Measurements from ENCODE around the gene ARHGAP45. TPM values are rescaled to one million over a fixed set of nuclear protein-coding genes. Genes with fewer than 3 reads are reported as not detected.
A peak's percentile ranks its signal among the peaks of the same experiment; 100 is the strongest.
"Not testable (repeated sequence)": the region's sequence is repeated elsewhere in the genome, so short reads cannot be mapped to it uniquely, and the experiment has no call there.

Gene ARHGAP45
- total RNA-seq, 4 donors from 2014 or later: 0.83 to 7.6 (median 3.4) TPM

- Histone ChIP-seq H3K9me3 (no peaks in the 10 kb centered on the region), H3K4me3 (peak overlapping the region; percentile 86 to 99 (median 90)), H3K27me3 (no peaks in the 10 kb centered on the region), H3K36me3 (no peaks in the 10 kb centered on the region), H3K4me1 (peaks cover 50 to 62% of the 10 kb centered on the region in 2 donors), H3K27ac (peak overlapping the region; percentile 89 to 94 (median 91))
- ATAC-seq (no peak), DNase-seq (no peak)
- in situ Hi-C loops (cut with MboI; ENCODE audit: low sequenced_read_pairs in 4 of 4): no loop called here
- no peak for TF ChIP-seq POLR2A (IDR thresholded peaks at IDR 0.05)
- TF ChIP-seq, protein P1, sequence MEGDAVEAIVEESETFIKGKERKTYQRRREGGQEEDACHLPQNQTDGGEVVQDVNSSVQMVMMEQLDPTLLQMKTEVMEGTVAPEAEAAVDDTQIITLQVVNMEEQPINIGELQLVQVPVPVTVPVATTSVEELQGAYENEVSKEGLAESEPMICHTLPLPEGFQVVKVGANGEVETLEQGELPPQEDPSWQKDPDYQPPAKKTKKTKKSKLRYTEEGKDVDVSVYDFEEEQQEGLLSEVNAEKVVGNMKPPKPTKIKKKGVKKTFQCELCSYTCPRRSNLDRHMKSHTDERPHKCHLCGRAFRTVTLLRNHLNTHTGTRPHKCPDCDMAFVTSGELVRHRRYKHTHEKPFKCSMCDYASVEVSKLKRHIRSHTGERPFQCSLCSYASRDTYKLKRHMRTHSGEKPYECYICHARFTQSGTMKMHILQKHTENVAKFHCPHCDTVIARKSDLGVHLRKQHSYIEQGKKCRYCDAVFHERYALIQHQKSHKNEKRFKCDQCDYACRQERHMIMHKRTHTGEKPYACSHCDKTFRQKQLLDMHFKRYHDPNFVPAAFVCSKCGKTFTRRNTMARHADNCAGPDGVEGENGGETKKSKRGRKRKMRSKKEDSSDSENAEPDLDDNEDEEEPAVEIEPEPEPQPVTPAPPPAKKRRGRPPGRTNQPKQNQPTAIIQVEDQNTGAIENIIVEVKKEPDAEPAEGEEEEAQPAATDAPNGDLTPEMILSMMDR (IDR thresholded peaks at IDR 0.05 in 4 of 5, conservative IDR thresholded peaks at IDR 0.05 in 1 of 5): no peak
- intact Hi-C loops (cut with DNase I; ENCODE audit: low total_unique reads): loop anchor here (5.0 kb wide), 1 partner anchor 437 kb away; no protein-coding TSS in a partner anchor
Measured at GRCh38 chr19:1019616-1019961, 47.4 kb upstream of the ARHGAP45 start.

- Histone ChIP-seq H3K4me1 (peaks cover 46 to 55% of the 10 kb centered on the region in 2 donors), H3K4me3 (peak overlapping the region; percentile 86 to 99 (median 90)), H3K9me3 (no peaks in the 10 kb centered on the region), H3K36me3 (no peaks in the 10 kb centered on the region), H3K27ac (peak overlapping the region; percentile 89 to 94 (median 91)), H3K27me3 (peaks cover 0 to 2% (median 1%) of the 10 kb centered on the region in 3 donors)
- ATAC-seq (no peak), DNase-seq (peak in 1 of 2 donors; percentile 48)
- intact Hi-C loops (cut with DNase I; ENCODE audit: low total_unique reads) (loop anchor here (5.0 kb wide), 2 partner anchors 82 to 438 kb away; partner anchors contain the start of gene GPX4), in situ Hi-C loops (cut with MboI; ENCODE audit: low sequenced_read_pairs in 4 of 4) (no loop called here)
- TF ChIP-seq, protein P1 (IDR thresholded peaks at IDR 0.05 in 4 of 5, conservative IDR thresholded peaks at IDR 0.05 in 1 of 5): no peak
- TF ChIP-seq POLR2A (IDR thresholded peaks at IDR 0.05): no peak
Measured at GRCh38 chr19:1019980-1020867, 46.7 kb upstream of the ARHGAP45 start.

GRCh38 chr19:1020868-1021425, 46.0 kb upstream of the ARHGAP45 start, which contains the start of gene TMEM259:
TMEM259 (minus strand) TSS chr19:1021123; CDS start chr19:1020996, 127 bp downstream.
- H3K27me3 ChIP-seq: peaks cover 3 to 9% (median 8%) of the 10 kb centered on the region in 3 donors
- intact Hi-C loops (cut with DNase I; ENCODE audit: low total_unique reads): loop anchor here (1.0 to 5.0 kb wide), 3 partner anchors 20 to 81 kb away; partner anchors contain the start of genes GPX4 and WDR18
- H3K36me3 ChIP-seq: no peaks in the 10 kb centered on the region
- TF ChIP-seq POLR2A (IDR thresholded peaks at IDR 0.05): peak; percentile 77 to 85
- TF ChIP-seq, protein P1 (IDR thresholded peaks at IDR 0.05 in 4 of 5, conservative IDR thresholded peaks at IDR 0.05 in 1 of 5): peak in 1 of 5 experiments; percentile 27
- peak; percentile 97 to 98 for DNase-seq
- H3K9me3 ChIP-seq: no peaks in the 10 kb centered on the region
- ATAC-seq: peak; percentile 79 to 85
- H3K4me1 ChIP-seq: peaks cover 40 to 48% of the 10 kb centered on the region in 2 donors
- in situ Hi-C loops (cut with MboI; ENCODE audit: low sequenced_read_pairs in 4 of 4): no loop called here
- peak within 1 kb of the TSS; percentile 89 to 94 (median 91) for H3K27ac ChIP-seq
- H3K4me3 ChIP-seq: peak within 1 kb of the TSS; percentile 86 to 99 (median 90)

DNA sequence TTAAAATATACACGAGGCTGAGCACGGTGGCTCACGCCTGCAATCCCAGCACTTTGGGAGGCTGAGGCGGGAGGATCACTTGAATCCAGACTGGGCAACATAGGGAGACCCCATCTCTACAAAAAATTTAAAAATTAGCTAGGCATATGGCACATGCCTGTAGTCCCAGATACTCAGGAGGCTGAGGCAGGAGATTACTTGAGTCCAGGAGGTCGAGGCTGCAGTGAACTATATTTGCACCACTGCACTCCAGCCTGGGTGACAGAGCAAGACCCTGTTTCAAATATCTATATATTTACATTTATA, 43.1 kb upstream of the ARHGAP45 start:
- H3K4me3 ChIP-seq; H3K36me3 ChIP-seq; ATAC-seq; DNase-seq; H3K9me3 ChIP-seq; in situ Hi-C loops (cut with MboI; ENCODE audit: low sequenced_read_pairs in 4 of 4); H3K27ac ChIP-seq: not testable (repeated sequence)
- Histone ChIP-seq H3K27me3 (peaks cover 21 to 36% (median 32%) of the 10 kb centered on the region in 3 donors), H3K4me1 (peaks cover 11 to 27% of the 10 kb centered on the region in 2 donors)
- intact Hi-C loops (cut with DNase I; ENCODE audit: low total_unique reads): loop anchor here (5.0 kb wide), 1 partner anchor 78 kb away; the partner anchor contains the start of gene GPX4

DNA sequence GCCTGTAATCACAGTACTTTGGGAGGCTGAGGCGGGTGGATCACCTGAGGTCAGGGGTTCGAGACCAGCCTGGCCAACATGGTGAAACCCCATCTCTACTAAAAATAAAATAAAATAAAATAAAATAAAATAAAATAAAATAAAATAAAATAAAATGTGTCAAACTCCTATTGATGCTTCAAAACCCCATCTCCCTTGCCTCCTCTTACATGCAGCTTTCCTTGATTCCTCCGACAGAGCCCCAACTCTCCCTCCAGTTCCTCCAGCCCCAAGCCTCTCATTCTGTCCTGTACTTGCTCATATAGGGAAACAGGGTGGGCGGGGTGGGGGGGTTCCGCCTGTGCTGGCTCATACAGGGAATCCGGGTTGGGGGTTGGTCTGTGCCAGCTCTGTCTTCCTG, 41.9 kb upstream of the ARHGAP45 start:
- H3K36me3 ChIP-seq; intact Hi-C loops (cut with DNase I; ENCODE audit: low total_unique reads); H3K9me3 ChIP-seq; ATAC-seq; in situ Hi-C loops (cut with MboI; ENCODE audit: low sequenced_read_pairs in 4 of 4); DNase-seq; H3K27ac ChIP-seq; H3K4me3 ChIP-seq: not testable (repeated sequence)
- Histone ChIP-seq H3K4me1 (peaks cover 0 to 14% of the 10 kb centered on the region in 2 donors), H3K27me3 (peaks cover 21 to 36% (median 32%) of the 10 kb centered on the region in 3 donors)

Measured in gastrocnemius medialis (tissue), 4 donors.